ENCODE results near the gene SAGE1. TPM values are rescaled to one million over a fixed set of nuclear protein-coding genes. Genes with fewer than 3 reads are reported as not detected.

Gene SAGE1
- total RNA-seq, 1 experiment from 2014 or later: 0.03 TPM

- DNase-seq: peak; percentile 41
- Histone ChIP-seq H3K27me3 (ENCODE audit: control insufficient read depth, insufficient read depth, low read length) (no peaks in the 10 kb centered on the region), H3K4me3 (ENCODE audit: insufficient read depth, low read depth, low read length) (no peak overlapping the region), H3K36me3 (replicated peaks; ENCODE audit: control insufficient read depth, insufficient read depth, low read length) (no peaks in the 10 kb centered on the region)
These were observed 38.4 kb downstream of the SAGE1 start for GRCh38 chrX:135931644-135932487.

- DNase-seq: no peak
- Histone ChIP-seq H3K27me3 (ENCODE audit: control insufficient read depth, insufficient read depth, low read length) (no peaks in the 10 kb centered on the region), H3K4me3 (ENCODE audit: insufficient read depth, low read depth, low read length) (no peak overlapping the region), H3K36me3 (replicated peaks; ENCODE audit: control insufficient read depth, insufficient read depth, low read length) (no peaks in the 10 kb centered on the region)
These were observed 51.0 kb downstream of the SAGE1 start for GRCh38 chrX:135944486-135944885.

- no peaks in the 10 kb centered on the region for H3K36me3 ChIP-seq (replicated peaks; ENCODE audit: control insufficient read depth, insufficient read depth, low read length)
- no peak overlapping the region for H3K4me3 ChIP-seq (ENCODE audit: insufficient read depth, low read depth, low read length)
- no peaks in the 10 kb centered on the region for H3K27me3 ChIP-seq (ENCODE audit: control insufficient read depth, insufficient read depth, low read length)
- DNase-seq: no peak
These were observed 57.8 kb downstream of the SAGE1 start for GRCh38 chrX:135951291-135951690.

Other genes with a start within 250 kb of the SAGE1 start
- not detected in 2 replicates for gene CT45A1, start 180.1 kb upstream of the SAGE1 start, total RNA-seq (2014; rRNA removed; shearing (Covaris generic))
- gene CT45A3, start 125.5 kb upstream of the SAGE1 start, total RNA-seq (2014; rRNA removed; shearing (Covaris generic)): not detected in 2 replicates
- gene CT45A5, start 108.2 kb upstream of the SAGE1 start, total RNA-seq (2014; rRNA removed; shearing (Covaris generic)): 0.18 TPM in 1 of 2 replicates, not detected in the other
- not detected in 2 replicates for gene CT45A6, start 90.9 kb upstream of the SAGE1 start, total RNA-seq (2014; rRNA removed; shearing (Covaris generic))
- gene CT45A2, start 73.7 kb upstream of the SAGE1 start, total RNA-seq (2014; rRNA removed; shearing (Covaris generic)): not detected in 2 replicates
- not detected in 2 replicates for gene CT45A7, start 56.4 kb upstream of the SAGE1 start, total RNA-seq (2014; rRNA removed; shearing (Covaris generic))
- gene CT45A8, start 39.2 kb upstream of the SAGE1 start, total RNA-seq (2014; rRNA removed; shearing (Covaris generic)): not detected in 2 replicates
- not detected in 2 replicates for gene CT45A9, start 21.9 kb upstream of the SAGE1 start, total RNA-seq (2014; rRNA removed; shearing (Covaris generic))
- gene CT45A10, start 272 bp upstream of the SAGE1 start, total RNA-seq (2014; rRNA removed; shearing (Covaris generic)): 0.55 and 3.6 TPM in 2 replicates
- 15.5 and 17.4 TPM in 2 replicates for gene MMGT1, start 80.3 kb downstream of the SAGE1 start, total RNA-seq (2014; rRNA removed; shearing (Covaris generic))
- gene SLC9A6, start 91.7 kb downstream of the SAGE1 start, total RNA-seq (2014; rRNA removed; shearing (Covaris generic)): 11.4 and 13.4 TPM in 2 replicates

Data from H7 (cell line).